Measurements from ENCODE around the gene TMEM161A.
"Not testable (repeated sequence)": the region's sequence is repeated elsewhere in the genome, so short reads cannot be mapped to it uniquely, and the experiment has no call there.

- TF ChIP-seq CTCF, EP300, POLR2AphosphoS5 (IDR thresholded peaks at IDR 0.05): not testable (repeated sequence)
These were observed 35.0 kb upstream of the TMEM161A start for GRCh38 chr19:19173243-19173642.

All from gastroesophageal sphincter (tissue), 3 donors.